Skeletal muscle satellite cell (primary cell): ENCODE results near the gene SLC25A38.

Experiments
- H3K27me3 ChIP-seq: 2 replicates; pipeline ENCODE4 v1.7.0; 2013; ENCODE audit warnings: low read length; ENCODE audit not compliant: control insufficient read depth, insufficient read depth
- H3K36me3 ChIP-seq: 2 replicates; pipeline ENCODE4 v1.7.0; 2013; ENCODE audit warnings: mild to moderate bottlenecking, control low read depth, low read length; ENCODE audit not compliant: insufficient read depth
- H3K4me1 ChIP-seq: 2 replicates; pipeline ENCODE4 v1.7.0; 2013; ENCODE audit warnings: low read length; ENCODE audit not compliant: control insufficient read depth, insufficient read depth
- H3K4me2 ChIP-seq: 2 replicates; pipeline ENCODE4 v1.7.0; 2013; ENCODE audit warnings: mild to moderate bottlenecking, low read length
- H3K4me3 ChIP-seq: 2 replicates; pipeline ENCODE4 v1.7.0; 2013; ENCODE audit warnings: low read length
- H3K9ac ChIP-seq: 2 replicates; pipeline ENCODE4 v1.7.0; 2013; ENCODE audit warnings: mild to moderate bottlenecking, low read depth, low read length, moderate library complexity
- H3K9me3 ChIP-seq: replicated peaks from 2 replicates; pipeline ENCODE4 v1.7.0; 2013; ENCODE audit warnings: mild to moderate bottlenecking, control low read depth, low read length

The SLC25A38 gene

DNA sequence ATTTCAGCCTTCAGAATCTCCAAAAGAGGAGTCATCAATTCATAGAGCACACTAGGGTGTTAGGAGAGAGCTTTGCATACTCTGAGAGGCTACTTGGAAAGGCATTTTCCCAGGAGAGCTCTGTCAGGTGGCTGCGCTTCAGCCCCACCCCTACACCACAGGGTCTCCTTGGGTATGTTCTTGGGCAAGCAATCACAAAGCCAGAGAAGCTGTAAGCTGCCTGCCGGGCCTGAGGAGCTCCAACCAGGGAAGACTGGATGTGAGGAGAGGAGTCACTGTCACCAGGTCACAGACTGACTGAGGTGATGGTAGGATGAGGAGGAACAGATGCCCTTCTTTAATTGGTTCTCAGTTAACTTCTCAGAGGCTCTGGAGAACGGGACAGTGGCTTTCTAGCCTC lies 13.5 kb downstream of the SLC25A38 start:
- Histone ChIP-seq H3K9ac (no peak overlapping the region), H3K9me3 (no peaks in the 10 kb centered on the region), H3K27me3 (no peaks in the 10 kb centered on the region), H3K4me3 (no peak overlapping the region), H3K36me3 (peaks cover 38% of the 10 kb centered on the region), H3K4me1 (no peaks in the 10 kb centered on the region), H3K4me2 (no peak overlapping the region)

DNA sequence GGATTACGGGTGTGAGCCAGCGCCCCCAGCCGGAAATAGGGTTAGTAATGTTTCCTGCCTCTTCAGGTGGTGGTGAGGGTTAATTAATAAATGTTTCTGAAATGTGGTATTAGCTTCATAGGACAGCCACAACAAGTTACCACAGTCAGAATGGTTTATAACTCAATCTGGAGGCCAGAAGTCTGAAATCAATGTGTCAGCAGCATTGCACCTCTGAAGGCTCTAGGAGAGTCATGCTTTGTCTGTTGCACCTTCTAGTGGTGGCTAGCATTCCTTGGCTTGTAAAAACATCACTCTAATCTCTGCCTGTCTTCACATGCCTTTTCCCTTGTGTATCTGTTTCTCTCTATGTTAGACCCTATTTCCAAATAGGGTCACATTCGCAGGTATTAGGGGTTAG lies 15.5 kb downstream of the SLC25A38 start:
- H3K4me1 ChIP-seq, result no peaks in the 10 kb centered on the region
- no peaks in the 10 kb centered on the region for H3K27me3 ChIP-seq
- H3K9ac ChIP-seq, result no peak overlapping the region
- H3K36me3 ChIP-seq, result peaks cover 29% of the 10 kb centered on the region
- no peak overlapping the region for H3K4me2 ChIP-seq
- H3K9me3 ChIP-seq, result no peaks in the 10 kb centered on the region
- H3K4me3 ChIP-seq, result no peak overlapping the region

DNA sequence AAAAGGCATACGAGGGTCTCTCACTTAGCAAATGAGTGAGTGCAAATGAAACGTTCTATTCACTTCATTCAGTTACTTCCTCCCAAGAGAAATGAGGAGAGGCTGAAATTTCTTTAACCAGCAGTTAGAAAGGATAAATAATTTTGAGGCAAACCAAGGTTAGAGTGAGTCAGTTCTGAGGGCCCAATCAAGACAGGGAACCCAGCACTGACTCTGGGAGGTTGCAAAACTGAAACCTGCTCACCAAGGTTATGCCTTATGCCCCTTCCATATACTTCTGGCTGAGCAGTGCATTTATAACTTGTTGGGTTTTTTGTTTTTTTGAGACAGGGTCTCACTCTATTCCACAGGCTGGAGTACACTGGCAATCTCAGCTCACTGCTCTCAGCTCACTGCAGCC lies 18.8 kb downstream of the SLC25A38 start:
- Histone ChIP-seq H3K4me3 (no peak overlapping the region), H3K9me3 (no peaks in the 10 kb centered on the region), H3K27me3 (no peaks in the 10 kb centered on the region), H3K36me3 (peaks cover 8% of the 10 kb centered on the region), H3K4me2 (no peak overlapping the region), H3K4me1 (no peaks in the 10 kb centered on the region), H3K9ac (no peak overlapping the region)

DNA sequence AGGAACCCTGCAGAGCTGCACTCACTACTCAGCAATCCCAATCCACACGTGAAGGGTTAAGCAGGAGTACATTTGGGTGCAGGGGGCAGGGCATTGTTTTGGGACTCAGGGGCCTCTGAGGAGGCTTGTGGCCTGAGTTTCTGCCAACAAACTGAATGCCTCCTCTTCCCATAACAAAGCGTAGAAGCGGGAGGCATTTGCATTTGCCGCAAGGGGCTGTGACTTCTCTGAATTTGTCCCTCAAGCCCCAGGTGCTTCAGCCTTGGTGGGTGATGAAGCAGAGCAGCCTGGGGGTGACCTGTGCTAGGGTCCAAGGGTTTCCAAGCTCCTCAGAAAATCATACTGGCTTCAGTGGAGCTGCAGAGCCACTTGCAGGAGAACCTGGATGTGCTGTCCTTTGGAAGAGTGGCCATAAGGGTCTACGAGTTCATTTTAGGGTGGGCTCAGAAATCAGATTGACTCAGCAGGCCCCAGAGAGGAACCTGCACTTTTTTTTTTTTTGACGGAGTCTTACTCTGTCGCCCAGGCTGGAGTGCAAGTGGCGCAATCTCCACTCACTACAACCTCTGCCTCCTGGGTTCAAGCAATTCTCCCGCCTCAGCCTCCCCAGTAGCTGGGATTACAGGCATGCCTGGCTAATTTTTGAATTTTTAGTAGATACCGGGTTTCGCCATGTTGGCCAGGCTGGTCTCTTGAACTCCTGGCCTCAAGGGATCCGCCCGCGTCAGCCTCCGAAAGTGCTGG lies 21.9 kb downstream of the SLC25A38 start:
- Histone ChIP-seq H3K9ac (no peak overlapping the region), H3K9me3 (no peaks in the 10 kb centered on the region), H3K4me3 (no peak overlapping the region), H3K27me3 (no peaks in the 10 kb centered on the region), H3K36me3 (peaks cover 34% of the 10 kb centered on the region), H3K4me1 (peaks cover 10% of the 10 kb centered on the region), H3K4me2 (no peak overlapping the region)

DNA sequence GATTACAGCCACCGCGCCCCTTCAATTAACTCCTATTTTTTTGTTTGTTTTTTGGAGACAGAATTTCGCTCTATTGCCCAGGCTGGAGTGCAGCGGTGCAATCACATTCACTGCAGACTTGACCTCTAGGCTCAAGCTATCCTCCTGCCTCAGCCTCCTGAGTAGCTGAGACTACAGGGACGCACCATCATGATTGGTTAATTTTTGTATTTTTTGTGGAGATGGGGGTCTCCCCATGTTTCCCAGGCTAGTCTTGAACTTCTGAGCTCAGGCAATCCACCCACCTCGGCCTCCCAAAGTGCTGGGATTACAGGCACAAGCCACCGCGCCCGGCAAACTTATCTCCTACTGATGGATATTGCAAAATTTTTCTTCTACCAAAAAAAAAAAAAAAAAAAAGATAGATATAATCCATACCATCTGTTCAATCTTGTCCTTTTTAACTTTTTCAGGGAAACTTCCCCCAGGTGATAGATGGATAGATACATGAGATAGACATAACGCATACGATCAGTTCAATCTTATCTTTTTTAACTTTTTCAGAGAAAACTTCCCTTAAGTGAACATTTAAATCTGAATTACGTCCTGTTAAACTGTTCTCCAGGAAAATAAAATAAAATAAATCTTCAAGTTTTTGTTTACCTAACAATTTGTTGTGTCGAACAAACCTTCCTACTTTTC lies 22.7 kb downstream of the SLC25A38 start:
- H3K9me3 ChIP-seq, result no peaks in the 10 kb centered on the region
- H3K4me1 ChIP-seq, result peaks cover 10% of the 10 kb centered on the region
- peak overlapping the region; percentile 86 for H3K4me3 ChIP-seq
- H3K9ac ChIP-seq, result peak overlapping the region; percentile 92
- peaks cover 39% of the 10 kb centered on the region for H3K36me3 ChIP-seq
- H3K27me3 ChIP-seq, result no peaks in the 10 kb centered on the region
- H3K4me2 ChIP-seq, result peak overlapping the region; percentile 94

DNA sequence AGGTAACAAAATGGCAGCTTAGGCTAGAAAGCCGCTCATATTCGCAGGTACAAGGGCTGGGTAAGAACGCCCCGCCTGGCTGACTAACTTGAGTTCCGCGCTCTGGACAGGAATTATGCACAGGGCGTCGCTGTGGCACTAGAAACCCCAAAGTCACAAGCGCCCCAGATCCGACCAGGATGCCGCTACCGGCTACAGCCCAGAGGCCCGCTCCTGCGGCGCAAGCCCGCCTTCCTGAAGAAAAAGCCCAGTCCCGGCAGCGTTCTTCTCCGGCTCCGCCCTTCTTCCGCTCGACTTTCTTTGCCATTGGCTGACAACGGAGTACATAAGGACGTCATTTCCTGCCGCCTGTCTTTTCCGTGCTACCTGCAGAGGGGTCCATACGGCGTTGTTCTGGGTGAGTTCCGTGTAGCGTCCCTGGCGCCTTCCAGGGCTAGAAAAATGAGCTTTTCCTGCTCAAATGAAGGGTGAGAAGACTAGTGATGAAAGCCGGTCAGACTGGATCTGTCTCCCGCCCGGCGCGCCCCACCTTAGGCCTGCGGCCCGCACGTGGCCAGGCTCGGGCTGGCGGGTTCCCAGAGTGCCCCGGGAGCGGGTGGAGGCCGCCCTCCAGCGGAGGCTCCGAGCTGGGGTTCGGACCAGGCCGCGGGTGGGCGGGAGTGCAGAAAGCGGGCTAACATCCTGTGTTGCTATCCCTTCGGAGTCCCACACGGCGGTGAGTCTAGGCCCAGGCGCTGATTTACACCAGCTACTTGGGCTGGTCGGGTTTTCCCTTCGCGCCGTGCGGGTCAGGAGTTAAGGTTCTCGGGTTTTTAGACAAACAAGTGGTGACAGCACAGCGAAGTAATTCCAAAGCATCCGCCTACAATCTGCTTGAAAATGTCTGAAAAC lies 23.4 kb downstream of the SLC25A38 start, which contains the start of gene RPSA:
TSS of gene RPSA (plus strand) at position 353 of the 891 bp plus-strand sequence. CDS start 934 bp downstream, outside the sequence.
- H3K4me2 ChIP-seq, result peak within 1 kb of the TSS; percentile 94
- no peaks in the 10 kb centered on the region for H3K27me3 ChIP-seq
- peaks cover 10% of the 10 kb centered on the region for H3K4me1 ChIP-seq
- peak within 1 kb of the TSS; percentile 92 for H3K9ac ChIP-seq
- peaks cover 44% of the 10 kb centered on the region for H3K36me3 ChIP-seq
- no peaks in the 10 kb centered on the region for H3K9me3 ChIP-seq
- peak within 1 kb of the TSS; percentile 86 for H3K4me3 ChIP-seq

DNA sequence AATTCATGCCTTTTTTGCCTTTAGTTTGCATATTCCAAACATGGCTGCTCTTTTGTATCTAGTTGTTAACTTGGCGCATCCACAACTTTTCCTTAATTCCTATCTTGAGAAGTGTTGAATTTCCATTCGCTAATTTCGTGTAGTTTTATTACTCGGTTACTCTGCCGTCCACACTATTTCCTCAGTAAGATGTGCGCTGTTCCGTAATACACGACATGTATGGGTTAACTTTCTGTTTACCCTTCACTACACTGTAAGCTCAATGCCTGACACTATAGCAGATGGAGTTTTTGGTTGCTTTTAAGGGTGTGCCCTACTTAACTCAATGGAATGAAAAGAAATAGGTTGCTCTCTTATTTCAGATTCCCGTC lies 24.1 kb downstream of the SLC25A38 start:
- H3K27me3 ChIP-seq, result no peaks in the 10 kb centered on the region
- H3K4me3 ChIP-seq, result peak overlapping the region; percentile 86
- peaks cover 51% of the 10 kb centered on the region for H3K36me3 ChIP-seq
- peak overlapping the region; percentile 92 for H3K9ac ChIP-seq
- H3K9me3 ChIP-seq, result no peaks in the 10 kb centered on the region
- H3K4me1 ChIP-seq, result peaks cover 10% of the 10 kb centered on the region
- H3K4me2 ChIP-seq, result peak overlapping the region; percentile 94

DNA sequence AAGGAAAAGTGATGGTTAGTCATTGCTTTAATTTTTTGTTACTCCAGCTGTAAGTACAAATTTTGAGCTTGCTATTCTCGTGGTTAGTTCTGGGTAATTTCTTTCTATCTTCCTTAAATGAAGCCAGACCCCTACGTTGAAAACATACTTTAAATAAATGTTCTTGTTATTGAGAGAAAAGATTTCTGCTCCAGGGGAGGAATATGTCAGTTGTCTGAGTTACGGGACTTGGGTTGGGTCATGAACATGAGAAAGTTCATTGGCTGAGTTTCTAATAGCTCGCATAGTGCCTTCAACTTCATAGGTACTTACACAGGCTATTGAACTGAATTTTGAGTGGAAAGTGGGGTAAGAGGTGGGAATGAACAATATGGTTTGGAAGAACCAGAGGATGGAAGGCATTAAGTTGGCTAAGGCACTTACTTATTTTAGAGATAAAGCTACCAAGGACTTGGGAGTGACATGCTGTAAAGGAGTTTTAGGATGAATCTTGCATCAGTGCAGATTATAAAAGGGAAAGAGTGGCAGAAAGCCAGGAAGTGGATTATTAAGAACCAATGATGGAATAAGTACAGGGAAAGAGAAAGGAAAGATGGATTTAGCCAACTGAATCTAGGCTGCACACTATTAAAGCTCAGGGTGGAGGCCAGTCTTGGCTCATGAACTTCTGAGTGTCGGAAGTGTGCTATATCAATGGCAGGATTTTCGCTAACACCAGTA lies 24.8 kb downstream of the SLC25A38 start:
- H3K36me3 ChIP-seq, result peaks cover 57% of the 10 kb centered on the region
- H3K9me3 ChIP-seq, result no peaks in the 10 kb centered on the region

DNA sequence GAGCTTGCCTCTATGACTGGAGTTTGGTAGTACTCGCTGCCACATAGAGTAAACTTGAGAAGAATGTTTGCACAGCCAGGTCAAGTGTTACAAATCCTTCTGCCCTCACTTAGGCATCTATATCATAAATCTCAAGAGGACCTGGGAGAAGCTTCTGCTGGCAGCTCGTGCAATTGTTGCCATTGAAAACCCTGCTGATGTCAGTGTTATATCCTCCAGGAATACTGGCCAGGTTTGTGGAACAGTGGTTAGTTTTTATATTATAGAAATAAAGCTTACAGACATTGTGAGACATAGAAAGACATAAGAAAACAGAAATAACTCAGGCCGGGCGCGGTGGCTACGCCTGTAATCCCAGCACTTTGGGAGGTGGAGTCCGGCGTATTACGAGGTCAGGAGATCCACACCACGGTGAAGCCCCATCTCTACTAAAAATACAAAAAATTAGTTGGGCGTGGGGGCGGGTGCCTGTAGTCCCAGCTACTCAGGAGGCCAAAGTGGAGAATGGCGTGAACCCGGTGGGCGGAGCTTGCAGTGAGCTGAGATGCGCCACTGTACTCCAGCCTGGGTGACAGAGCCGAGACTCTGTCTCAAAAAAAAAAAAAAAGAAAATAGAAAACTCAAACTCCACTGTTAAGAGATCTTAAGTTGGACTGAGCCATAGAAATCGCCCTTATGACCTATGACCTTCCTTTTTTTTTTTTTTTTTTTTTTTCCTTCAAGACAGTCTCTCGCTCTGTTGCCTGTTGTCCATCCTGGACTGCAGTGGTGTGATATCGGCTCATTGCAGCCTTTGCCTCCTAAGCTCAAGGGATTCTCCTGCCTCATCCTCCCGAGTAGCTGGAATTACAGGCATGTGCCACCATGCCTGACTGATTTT lies 25.6 kb downstream of the SLC25A38 start:
- H3K9me3 ChIP-seq, result no peaks in the 10 kb centered on the region
- no peaks in the 10 kb centered on the region for H3K27me3 ChIP-seq
- H3K36me3 ChIP-seq, result peaks cover 65% of the 10 kb centered on the region
- H3K4me3 ChIP-seq, result peak overlapping the region; percentile 86
- H3K4me2 ChIP-seq, result peak overlapping the region; percentile 94
- peak overlapping the region; percentile 92 for H3K9ac ChIP-seq
- H3K4me1 ChIP-seq, result peaks cover 10% of the 10 kb centered on the region

More for the DNA sequence above, 24.8 kb downstream of the SLC25A38 start:
- Histone ChIP-seq H3K4me2 (peak overlapping the region; percentile 94), H3K4me1 (peaks cover 10% of the 10 kb centered on the region), H3K9ac (peak overlapping the region; percentile 92), H3K27me3 (no peaks in the 10 kb centered on the region), H3K4me3 (peak overlapping the region; percentile 86)

DNA sequence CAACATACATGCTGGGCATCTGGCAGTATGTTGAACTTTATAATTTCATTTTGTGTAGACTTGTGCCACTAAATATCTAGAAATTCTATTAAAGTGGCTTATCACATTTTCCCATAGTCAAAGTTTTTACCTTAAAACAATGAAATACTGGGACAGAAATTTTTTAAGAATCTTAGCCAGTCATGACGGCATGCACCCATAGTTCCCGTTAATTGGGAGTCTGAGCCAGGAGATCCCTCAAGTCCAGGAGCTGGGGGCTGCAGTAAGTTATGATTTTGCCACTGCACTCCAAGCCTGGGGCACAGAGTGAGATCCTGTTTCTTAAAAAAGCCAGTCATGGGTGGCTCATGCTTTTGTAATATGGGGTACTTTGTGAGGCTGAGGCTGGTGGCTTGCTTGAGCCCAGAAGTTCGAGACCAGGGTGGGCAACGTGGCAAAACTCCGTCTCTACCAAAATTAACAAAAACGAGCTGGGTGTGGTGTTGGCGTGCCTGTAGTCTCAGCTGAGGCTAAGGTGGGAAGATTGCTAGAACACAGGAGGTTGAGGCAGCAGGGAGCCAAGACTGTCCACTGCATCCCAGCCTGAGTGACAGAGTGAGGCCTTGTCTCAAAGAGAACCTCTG lies 26.5 kb downstream of the SLC25A38 start:
- Histone ChIP-seq H3K36me3 (peaks cover 74% of the 10 kb centered on the region), H3K27me3 (no peaks in the 10 kb centered on the region), H3K9me3 (no peaks in the 10 kb centered on the region), H3K4me3 (no peak overlapping the region), H3K4me2 (peak overlapping the region; percentile 40), H3K9ac (peak overlapping the region; percentile 46), H3K4me1 (peaks cover 10% of the 10 kb centered on the region)
